NCI-H510A (cell line): ENCODE data around the gene PIK3R5.
"Not testable (repeated sequence)": the region's sequence is repeated elsewhere in the genome, so short reads cannot be mapped to it uniquely, and the experiment has no call there.

Experiments
- DNase-seq: peaks from one replicate; lab custom pipeline; 2025; lab: John Stamatoyannopoulos, UW

PIK3R5 gene

DNA sequence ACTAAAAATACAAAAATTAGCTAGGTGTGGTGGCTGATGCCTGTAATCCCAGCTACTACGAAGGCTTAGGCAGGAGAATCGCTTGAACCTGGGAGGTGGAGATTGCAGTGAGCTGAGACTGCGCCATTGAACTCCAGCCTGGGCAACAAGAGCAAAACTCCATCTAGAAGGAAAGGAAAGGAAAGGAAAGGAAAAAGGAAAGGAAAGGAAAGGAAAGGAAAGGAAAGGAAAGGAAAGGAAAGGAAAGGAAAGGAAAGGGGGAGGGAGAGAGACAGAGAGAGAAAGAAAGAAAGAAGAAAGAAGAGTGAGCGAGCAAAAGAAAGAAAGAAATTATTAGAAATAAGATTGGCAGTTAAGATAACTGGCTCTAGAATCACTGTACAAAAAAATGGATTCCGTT, 18.7 kb upstream of the PIK3R5 start:
- not testable (repeated sequence) for DNase-seq

DNA sequence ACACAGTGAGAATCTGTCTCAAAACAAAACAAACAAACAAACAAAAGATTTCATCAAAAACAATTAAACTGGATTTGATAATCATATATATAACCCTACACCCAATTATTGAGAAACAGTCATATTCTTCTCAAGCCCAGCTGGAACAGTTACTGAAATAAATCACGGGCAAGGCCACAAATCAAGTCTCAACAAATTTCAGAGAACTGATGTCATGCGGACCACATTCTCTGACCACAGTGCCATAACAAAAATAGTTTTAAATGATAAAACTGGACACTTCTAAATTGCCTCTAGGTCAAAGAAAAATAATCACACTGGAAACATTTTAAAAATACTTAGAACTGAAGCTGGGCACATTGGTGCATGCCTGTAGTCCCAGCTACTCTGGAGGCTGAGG, 15.9 kb upstream of the PIK3R5 start:
- no peak for DNase-seq

DNA sequence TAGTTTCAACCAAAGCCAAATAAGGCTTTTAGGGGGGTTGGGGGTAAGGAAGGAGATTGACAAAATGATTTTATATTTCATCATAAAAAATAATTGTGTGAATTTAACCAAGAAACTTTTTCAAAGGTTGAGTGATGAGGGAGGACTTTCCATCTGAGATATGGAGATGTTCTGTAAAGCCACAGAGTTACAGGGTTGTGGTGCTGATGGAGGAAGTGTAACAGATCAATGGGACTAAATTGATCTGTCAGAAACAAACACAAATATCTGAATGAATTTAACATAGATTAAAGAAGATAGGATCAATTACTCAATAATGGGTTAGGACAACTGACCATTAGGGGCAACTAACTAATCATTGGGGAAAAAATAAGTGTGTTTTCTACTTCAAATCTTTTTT, 14.2 kb upstream of the PIK3R5 start:
- DNase-seq, result no peak

DNA sequence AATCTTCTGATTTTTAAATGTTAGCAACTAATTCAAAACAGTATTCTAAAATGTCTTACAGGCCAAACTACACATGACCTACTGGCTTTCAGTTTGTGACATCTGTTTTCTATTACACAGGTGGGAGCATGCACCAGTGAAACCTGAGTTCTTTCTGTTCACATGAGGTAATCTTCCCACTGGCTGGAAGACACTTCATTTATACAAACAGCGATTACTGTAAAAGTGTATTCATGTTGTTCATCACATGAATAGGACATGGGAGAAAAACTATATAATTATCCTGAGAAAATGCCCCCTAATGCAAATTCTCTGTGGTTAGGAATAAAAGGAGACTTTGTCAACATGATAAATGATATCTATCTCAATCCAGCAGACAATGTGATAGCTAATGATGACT, 11.1 kb upstream of the PIK3R5 start:
- DNase-seq, result no peak

DNA sequence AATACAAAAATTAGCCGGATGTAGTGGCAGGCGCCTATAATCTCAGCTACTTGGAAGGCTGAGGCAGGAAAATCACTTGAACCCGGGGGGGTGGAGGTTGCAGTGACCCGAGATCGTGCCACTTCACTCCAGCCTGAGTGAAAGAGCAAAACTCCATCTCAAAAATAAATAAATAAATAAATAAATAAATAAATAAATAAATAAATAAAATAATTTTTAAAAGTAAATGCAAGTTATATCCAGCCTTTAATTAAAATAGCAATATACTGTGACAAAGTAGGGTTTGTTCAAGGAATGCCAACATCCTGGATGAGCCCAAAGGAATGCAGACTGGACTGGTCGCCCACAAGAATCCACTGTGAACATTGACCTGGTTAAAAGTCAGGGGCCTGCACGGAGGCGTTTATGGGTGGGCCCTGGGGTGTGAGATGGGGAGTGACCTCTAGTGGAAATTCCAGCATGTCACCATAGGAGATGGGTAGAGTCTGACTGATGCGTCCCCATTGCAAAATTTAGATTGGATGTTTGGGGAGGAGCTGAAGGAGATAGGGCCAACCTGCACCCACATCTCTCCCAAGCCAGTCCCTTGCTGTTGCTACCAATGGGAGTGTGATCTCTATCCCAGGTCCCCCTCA, 9.7 kb upstream of the PIK3R5 start:
- no peak for DNase-seq

DNA sequence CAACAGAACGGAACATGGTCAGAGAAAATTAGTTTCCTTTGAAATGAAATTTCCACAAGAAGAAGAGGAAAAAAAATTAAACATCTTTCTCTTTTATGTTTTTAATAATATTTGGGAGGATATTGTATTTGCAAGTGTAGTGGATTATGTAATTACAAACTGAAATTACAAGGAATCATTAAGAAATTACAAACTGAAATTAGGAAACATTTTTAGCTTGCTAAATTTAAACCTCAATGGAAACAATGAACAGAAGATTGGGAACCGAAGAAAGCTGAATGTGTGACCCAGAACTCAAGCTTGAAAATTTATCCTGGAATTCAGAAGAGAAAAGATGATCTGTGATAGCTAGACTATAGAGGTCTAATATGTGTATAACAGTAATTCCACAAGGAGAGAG, 4.4 kb upstream of the PIK3R5 start:
- DNase-seq, result no peak

DNA sequence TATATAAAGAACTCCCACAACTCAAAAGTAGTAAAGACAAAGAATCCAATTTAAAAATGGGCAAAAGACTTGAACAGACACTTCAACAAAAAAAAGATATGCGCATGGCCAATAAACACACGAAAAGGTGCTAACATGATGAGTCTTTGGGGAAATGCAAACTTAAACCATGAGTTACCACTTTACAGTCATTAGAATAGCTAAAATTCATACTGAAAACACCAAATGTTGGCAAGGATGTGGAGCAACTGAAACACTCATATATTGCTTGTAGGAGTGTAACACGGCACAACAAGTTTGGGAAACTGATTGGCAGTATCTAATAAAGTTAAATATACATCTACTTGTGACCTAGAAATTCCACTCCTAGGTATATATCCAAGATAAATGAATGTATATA, 3.0 kb upstream of the PIK3R5 start:
- DNase-seq, result no peak

DNA sequence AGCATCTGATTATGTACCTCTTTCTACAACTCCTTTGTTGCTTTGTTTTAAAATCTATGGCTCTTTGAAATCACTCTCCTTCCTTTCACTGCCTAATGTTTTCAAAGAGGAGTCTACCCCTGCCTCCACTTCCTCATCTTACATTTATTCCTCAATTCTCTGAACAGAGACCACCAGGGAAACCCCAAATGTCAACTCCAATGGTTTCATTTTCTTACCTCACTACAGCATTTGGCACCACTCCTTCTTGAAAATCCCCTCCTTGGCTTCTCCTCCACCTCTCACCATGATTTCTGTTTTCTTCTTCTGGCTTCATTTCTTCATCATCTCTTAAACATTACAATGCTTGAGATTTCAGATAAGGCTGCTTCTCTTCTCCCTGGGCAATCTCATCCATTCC, 2.4 kb upstream of the PIK3R5 start:
- no peak for DNase-seq

DNA sequence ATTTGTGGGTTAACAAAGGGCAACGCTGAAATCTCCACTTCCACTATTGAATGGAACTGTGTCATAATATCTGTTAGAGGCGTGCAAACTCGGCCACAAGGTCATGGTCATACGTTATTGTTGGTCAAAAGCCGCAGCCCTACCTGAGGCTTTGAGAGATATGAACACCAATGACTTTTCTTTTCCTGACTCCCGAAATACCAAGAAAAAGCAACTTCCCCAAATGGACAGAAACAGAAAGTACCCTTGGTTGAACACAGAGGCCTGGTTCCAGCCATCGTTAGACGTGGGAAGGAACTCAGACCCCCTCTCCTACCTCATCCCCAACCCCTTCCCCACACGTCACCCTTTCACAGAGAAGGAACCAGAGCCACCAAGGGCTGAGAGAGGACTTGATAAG, 1.4 kb upstream of the PIK3R5 start:
- no peak for DNase-seq

DNA sequence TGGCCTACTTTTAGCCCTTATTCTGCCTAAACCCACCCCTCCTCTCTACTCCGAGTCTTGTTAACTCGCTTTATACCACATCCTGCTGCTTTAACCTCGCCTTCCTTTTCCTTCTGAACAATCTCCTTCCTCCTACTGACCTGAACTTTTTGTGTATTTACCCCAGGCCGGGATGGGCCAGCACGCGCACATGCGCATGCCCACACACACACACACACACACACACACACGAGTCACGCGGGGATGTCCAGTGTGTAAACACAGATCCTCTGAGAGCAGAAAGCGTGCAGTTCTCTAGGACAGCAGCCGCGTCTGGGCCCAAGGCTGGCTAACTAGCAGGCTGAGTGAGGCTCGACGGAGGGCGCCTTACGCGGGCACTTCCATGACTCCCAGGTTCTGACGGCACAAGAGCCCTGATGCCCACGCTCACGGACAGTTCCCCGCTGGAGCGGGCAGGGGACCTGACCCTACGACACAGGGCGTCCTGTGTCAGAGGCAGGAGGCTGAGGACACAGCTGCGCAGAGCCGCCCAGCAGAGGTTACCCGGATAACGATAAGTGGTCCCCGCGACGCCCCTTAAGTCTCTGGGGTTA, 610 bp downstream of the PIK3R5 start:
- no peak for DNase-seq

DNA sequence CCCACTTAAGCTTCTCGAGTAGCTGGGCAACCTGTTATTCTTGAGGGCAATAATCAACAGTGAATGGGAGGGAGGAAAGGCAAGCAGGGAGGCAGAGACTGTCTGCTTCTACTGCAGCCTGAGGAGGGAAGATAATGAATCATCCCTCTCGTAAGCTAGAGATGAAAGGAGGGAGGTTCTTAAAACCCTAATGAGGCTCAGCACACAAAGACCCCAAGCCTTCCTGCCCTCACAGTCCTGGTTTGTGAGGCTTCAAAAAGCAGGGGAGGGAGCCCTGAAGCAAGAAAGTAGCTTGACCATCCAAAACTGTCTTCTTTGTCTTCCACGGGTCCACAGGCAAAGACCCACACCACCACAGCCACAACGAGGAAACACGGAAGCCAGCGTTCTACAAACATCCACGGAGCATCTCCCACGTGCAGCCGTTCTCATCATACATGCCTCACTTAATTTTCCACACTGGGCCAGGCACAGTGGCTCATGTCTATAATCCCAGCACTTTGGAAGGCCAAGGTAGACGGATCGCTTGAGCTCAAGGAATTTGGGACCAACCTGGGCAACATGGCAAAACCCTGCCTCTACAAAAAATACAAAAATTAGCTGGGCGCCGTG, 1.8 kb downstream of the PIK3R5 start:
- no peak for DNase-seq

DNA sequence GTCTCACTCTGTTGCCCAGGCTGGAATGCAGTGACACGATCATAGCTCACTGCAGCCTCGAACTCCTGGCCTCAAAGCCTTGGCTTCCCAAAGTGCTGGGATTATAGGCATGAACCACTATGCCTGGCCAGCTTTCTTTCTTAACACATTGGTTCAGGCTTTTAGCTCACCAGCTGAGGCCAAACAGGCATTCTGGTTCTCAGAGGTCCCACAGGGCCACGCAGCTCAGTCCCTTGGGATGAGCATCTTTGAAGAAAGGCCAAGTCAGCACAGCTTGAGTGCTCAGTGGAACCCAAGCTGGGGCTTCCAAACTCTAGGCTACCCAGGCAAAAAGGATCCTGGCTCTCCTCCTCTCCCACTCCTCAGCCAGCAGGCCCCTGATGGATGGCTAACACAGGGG, 2.5 kb downstream of the PIK3R5 start:
- no peak for DNase-seq

DNA sequence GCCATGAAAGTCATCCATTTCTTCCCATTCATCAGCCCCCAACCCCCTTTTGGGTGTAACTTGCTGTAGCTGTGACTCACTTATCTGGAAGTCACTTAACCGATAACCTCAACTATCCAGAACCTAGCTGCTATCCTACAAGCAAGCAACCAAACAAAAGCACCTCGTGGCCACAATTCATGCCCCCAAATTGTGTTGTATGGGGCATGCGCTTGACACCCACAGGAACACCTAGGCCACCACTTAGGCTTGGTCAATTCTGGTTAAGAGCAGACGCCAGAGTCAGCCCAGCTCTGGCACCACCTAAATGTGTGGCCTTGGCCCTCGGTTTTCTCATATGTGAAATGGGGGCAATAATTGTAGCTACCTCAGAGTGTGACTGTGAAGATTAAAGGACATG, 3.7 kb downstream of the PIK3R5 start:
- DNase-seq, result no peak

DNA sequence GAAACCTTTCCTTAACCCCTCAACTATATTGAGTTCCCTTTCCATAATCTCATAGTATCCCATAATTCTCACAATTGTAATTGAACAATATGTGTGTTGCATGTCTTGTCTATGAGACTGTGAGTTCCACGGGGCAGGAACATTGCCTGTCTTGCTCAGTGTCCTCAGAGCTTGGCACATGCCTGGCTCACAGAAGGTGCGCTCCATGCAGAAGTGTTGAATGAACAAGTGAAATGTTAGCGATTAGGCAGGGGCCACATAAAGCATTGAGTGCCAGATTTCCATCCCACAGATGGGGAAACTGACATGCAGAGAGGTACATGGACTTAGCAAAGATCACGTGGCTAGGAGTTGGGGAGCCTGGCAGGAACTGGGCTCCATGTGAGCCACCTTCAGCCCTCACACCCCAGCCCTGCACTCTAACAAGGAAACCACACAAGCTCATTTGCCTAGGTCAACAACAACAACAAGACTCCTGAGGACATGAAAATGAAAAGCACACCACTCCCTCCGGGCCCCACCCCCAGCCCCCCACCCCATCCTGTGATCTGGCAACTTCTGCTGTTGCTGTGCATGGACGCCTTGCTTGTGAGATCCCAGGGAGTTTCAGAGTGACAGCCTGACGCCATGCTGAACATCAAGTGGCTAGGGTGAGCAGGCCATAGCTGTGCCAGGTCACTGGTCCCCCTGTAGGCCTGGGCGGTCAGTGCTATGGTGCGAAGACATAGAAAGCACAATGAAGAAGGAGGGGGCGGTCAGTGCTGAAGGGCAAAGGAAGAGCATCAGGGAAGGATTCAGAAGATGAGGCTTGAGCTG, 5.0 kb downstream of the PIK3R5 start:
- DNase-seq, result no peak

DNA sequence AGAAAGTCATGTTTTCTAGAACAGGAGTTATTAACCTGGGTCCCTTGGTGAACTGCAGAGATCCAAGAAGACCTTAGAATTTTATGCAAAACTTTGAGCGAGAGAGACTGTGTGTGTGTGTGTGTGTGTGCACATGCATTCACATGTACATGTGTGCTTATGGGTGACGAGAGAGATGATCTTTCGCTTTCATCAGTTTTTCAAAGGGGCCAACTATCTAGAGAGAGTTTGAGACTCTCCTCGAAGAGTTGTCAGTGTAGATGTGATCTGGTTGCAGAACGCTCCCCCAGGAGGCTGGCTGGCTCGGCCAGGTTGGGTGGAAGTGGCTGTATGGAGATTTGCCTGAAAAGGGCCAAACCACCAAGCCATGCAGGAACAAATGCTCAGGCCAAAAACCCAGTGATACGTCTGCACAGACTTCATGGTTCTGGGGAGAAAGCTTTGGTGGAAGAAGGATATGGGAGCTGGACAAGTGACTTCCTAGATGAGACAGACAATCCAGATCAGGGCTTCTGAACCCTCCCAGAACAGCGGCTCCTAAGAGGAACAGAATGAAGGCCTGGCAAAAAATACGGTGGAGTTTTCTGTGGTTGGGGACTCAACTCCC, 6.1 kb downstream of the PIK3R5 start:
- no peak for DNase-seq

DNA sequence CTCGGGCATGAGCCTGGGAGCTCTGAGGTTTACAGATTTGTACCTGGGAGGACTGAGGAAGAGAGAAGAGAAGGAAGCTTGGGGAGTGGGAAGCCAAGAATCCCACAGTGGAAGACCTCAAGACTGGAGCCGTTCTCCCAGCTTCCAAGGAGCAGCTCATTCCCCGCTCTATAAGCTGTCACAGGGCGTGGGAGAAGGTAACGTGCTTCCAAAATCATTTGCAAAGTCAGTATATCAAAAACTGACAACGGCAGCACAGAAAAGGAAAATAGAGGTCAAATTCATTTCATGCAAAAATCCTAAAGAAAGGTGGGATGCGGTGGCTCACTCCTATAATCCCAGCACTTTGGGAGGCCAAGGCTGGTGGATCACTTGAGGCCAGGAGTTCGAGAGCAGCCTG, 7.8 kb downstream of the PIK3R5 start:
- no peak for DNase-seq

DNA sequence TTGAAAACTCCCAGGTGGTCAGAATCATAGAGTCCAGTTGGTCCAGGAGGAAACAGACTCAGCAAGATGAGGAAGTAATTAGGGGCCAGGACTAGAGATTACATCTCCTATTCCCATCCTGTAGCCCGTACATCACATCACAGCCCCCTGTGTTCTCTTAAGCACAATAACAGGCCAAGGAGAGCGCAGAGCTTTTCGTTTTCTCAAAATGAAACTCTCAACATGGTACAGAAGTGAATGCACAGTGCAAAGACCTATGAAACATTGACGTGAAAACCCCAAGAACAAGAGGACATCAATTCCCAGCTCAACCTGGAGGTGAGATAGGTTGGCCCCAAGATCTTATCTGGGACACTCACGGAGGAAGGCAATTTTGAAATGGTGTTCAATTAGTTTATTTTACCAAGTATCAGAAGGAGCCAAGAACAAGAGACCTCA, 9.0 kb downstream of the PIK3R5 start:
- DNase-seq, result no peak

DNA sequence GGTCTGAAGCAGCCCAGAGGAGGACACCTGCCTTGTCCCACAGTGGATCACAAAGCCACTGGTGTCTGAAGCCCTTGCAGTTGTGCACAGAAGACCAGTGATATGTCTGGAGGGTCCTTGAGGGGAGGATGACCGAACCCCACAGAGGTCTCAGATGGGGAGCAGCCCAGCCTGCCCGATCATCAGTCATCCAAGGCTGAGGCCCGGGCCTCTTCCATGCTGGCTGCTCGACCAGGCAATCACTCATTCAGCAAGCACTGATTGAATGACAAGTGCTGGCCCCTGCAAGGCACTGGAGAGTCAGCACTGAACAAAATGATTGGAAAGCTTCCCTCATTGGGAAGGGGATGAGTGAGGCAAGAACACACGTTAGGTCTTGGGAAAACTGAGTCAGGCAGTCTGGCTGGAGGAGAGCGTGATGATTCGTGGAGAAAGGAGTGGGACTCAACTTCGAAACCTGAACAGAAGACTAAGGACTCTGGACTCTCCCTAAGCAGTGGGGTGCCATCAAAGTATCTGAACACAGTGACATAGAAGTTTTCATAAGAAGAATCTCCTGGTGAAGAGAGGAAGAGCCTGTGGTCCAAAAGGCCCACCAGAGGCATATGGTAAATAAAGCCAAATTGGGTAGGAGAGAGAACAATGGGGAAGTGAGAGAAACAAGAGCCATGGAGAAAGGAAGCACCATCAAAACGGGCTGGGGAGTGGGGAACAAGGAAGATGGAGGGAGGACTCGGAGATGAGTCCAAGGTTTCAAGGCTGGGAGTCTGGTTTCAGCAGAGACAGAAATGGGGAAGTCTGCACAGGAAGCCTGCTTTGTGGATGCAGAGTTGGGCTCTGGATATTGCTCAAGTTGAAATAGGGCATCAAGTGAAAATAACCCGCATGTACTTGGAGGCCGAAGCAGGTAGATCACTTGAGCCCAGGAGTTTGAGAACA, 10.2 kb downstream of the PIK3R5 start:
- no peak for DNase-seq

DNA sequence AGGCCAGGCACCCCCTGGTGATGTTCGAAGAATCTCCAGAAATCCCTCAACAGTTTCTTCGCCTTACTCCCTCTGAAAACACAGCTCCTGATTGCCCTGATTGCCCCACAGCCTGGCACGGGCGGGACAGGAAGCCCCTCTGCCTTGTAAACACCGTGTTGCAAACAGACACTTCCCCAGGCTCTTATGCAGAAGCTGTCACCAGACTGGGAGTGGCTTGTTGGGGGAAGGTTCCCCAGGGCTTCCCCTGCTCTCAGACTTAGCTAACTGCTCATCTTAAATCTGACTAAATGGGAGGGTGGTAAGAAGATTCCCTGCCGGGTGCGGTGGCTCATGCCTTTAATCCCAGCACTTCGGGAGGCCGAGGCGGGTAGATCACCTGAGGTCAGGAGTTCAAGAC, 11.2 kb downstream of the PIK3R5 start:
- DNase-seq, result no peak

DNA sequence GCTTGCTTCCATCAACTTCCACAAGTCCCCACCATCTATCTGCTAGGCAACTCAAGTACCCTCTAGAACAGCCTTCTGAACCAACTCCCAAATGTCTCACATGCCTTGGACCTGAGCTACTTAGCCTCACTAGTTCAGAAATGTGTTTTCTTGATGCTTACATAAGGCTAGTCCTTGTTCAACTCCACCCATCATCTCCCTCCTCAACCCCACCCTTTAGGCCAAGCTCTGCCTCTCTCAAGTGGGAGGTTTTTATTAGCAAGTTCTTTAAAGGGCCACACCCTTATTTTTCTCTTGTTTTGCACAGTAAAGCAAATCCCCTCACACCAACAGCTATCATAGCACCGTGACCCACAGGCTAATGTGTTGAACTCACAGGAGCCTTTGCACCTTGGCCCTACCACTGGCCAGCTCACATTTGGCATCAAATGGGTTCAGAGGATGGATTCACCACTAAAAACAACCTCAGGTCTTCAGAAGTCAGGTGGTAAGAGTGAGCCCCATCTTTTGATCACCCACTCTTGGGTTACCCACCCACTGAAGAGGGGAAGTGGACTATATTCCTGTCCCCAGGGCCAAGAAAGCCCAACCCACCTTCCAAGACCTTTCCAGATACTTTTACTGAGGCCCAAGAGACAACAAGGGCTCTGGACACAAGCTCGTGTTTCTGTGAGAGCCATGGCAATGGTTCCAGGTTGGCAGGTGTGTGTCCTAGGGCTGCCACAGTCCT, 12.2 kb downstream of the PIK3R5 start:
- no peak for DNase-seq

DNA sequence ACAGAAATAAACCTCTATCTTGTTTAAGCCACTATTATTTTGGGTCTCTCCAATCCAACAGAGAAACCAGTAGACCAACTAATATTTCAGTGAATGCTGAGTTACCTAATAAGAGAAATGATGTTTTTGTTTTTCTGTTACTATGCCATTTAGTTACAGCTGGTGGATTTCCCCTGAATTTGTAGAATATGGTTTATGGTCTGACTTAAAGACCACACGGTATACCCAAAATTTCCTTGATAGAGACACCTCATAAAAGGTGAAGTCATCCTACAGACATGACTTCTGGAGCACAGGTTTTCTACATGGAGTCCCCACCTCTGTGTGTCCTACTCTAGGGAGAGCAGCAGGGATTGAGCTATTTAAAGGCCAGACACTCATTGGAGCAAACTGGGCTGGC, 13.3 kb downstream of the PIK3R5 start:
- no peak for DNase-seq
